Lung (tissue), 12 donors: ENCODE data around the gene TNP1. TPM values are rescaled to one million over a fixed set of nuclear protein-coding genes. Genes with fewer than 3 reads are reported as not detected.

ENCODE experiments used
- ATAC-seq: fragments of 200-7000 bp; cut with Tn5 transposase; one replicate; pipeline ENCODE4 v1.9.1; 2020; ENCODE audit warnings: moderate number of reproducible peaks; ENCODE audit not compliant: insufficient read depth, low FRiP score
- DNase-seq, 3 donors: peaks; one replicate each; pipeline ENCODE4 v3.0.0-alpha.2; 2013 to 2017
- H3K27ac ChIP-seq, 2 donors: one replicate each; pipeline ENCODE4 v1.5.1; 2013; ENCODE audit warnings: mild to moderate bottlenecking in 2 of 2, moderate library complexity in 2 of 2, control low read depth in 1 of 2, inconsistent platforms in 1 of 2, low read depth in 1 of 2, low read length in 1 of 2
- H3K27me3 ChIP-seq, 3 donors: one replicate each; pipeline ENCODE4 v1.5.1; 2013; ENCODE audit warnings: low read length in 2 of 3; ENCODE audit not compliant: control insufficient read depth in 3 of 3, insufficient read depth in 3 of 3
- H3K36me3 ChIP-seq, 4 donors: one replicate each; pipeline ENCODE4 v1.5.1; 2013; ENCODE audit warnings: low read length in 4 of 4, mild to moderate bottlenecking in 1 of 4, moderate library complexity in 1 of 4; ENCODE audit not compliant: control insufficient read depth in 4 of 4, insufficient read depth in 4 of 4
- H3K4me1 ChIP-seq, 5 donors: one replicate each; pipeline ENCODE4 v1.5.1; 2013; ENCODE audit warnings: low read length in 5 of 5, mild to moderate bottlenecking in 2 of 5, moderate library complexity in 1 of 5; ENCODE audit not compliant: control insufficient read depth in 5 of 5, insufficient read depth in 5 of 5
- H3K4me3 ChIP-seq: one replicate; pipeline ENCODE4 v1.5.1; 2013; ENCODE audit warnings: mild to moderate bottlenecking, control low read depth, moderate library complexity
- H3K9ac ChIP-seq, 2 donors: one replicate each; pipeline ENCODE4 v1.5.1; 2013; ENCODE audit warnings: low read length in 2 of 2, control low read depth in 1 of 2; ENCODE audit not compliant: insufficient read depth in 1 of 2
- H3K9me3 ChIP-seq, 4 donors: one replicate each; pipeline ENCODE4 v1.5.1; 2013; ENCODE audit warnings: low read length in 3 of 4, mild to moderate bottlenecking in 1 of 4, moderate library complexity in 1 of 4; ENCODE audit not compliant: control insufficient read depth in 4 of 4, insufficient read depth in 3 of 4
- WGBS, 2 donors: extraction: QIAGEN DNeasy Blood & Tissue Kit; methylation state at CpG; one replicate each; pipeline ENCODE4 v1.1.7; 2013; 5-methylcytosine and 5-hydroxymethylcytosine counted together
- polyA plus RNA-seq, 2 donors: library from polyadenylated mRNA; stranded (reverse); fragments of 200-250 nt; gene quantifications; one replicate each; pipeline ENCODE4 v1.2.1, GENCODE V29; 2013
- total RNA-seq, 2 donors: library from RNA; depleted of rRNA in 1 of 2; stranded (reverse); fragments of >200 nt in 1 of 2; gene quantifications; one replicate each; pipeline ENCODE4 v1.2.1, GENCODE V29; 2014 to 2021
- TF ChIP-seq, protein P1 (sequence below): IDR thresholded peaks from 2 replicates; pipeline ENCODE4 v1.5.1; 2012; ENCODE audit warnings: mild to moderate bottlenecking; ENCODE audit errors: control extremely low read depth, extremely low read depth
- donor health status: control.
- donor health status: control.
- donor health status: Bipolar disorder and iron deficiency.
- donor health status: healthy.
- donor health status: DM: yes; HTN: yes; CAD: no.

TNP1 gene
- total and polyA plus RNA-seq, 4 donors, result not detected

DNA sequence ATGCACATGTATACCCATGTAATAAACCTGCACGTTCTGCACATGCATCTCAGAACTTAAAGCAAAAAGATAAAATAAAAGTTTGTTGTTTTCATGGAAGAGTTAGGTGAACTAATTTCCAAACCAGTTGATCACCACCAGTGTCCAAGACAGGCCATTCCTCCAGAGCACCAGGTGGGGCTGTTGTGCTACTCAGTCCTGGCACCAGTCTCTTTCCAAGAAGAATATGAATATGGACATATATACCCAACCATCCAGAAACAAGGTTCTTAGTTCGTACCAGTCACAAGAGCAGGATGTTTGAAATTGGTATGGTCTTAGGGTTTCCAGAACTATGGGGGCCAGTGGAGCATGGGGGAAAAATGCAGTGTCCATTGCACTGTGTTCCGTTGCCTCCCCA lies 17.2 kb upstream of the TNP1 start:
- 95 to 97% methylated on average over 3 of the region's 3 CpGs for WGBS, 2 donors
- Histone ChIP-seq H3K27me3 (no peaks in the 10 kb centered on the region), H3K36me3 (no peaks in the 10 kb centered on the region), H3K27ac (no peak overlapping the region), H3K4me3 (no peak overlapping the region), H3K4me1 (peaks cover 0 to 3% (median 0%) of the 10 kb centered on the region in 5 donors), H3K9me3 (no peaks in the 10 kb centered on the region), H3K9ac (no peak overlapping the region)
- ATAC-seq, result no peak
- TF ChIP-seq, protein P1, sequence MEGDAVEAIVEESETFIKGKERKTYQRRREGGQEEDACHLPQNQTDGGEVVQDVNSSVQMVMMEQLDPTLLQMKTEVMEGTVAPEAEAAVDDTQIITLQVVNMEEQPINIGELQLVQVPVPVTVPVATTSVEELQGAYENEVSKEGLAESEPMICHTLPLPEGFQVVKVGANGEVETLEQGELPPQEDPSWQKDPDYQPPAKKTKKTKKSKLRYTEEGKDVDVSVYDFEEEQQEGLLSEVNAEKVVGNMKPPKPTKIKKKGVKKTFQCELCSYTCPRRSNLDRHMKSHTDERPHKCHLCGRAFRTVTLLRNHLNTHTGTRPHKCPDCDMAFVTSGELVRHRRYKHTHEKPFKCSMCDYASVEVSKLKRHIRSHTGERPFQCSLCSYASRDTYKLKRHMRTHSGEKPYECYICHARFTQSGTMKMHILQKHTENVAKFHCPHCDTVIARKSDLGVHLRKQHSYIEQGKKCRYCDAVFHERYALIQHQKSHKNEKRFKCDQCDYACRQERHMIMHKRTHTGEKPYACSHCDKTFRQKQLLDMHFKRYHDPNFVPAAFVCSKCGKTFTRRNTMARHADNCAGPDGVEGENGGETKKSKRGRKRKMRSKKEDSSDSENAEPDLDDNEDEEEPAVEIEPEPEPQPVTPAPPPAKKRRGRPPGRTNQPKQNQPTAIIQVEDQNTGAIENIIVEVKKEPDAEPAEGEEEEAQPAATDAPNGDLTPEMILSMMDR, result no peak
- no peak for DNase-seq

GRCh38 chr2:216875862-216876261 lies 16.0 kb upstream of the TNP1 start:
- TF ChIP-seq, protein P1, result no peak
- DNase-seq, result no peak
- WGBS, 2 donors, result 90 to 93% methylated on average over 2 of the region's 2 CpGs
- H3K4me1 ChIP-seq, result peaks cover 0 to 2% (median 0%) of the 10 kb centered on the region in 5 donors
- no peaks in the 10 kb centered on the region for H3K27me3 ChIP-seq
- no peak overlapping the region for H3K9ac ChIP-seq
- no peak for ATAC-seq
- H3K4me3 ChIP-seq, result no peak overlapping the region
- H3K9me3 ChIP-seq, result no peaks in the 10 kb centered on the region
- H3K36me3 ChIP-seq, result no peaks in the 10 kb centered on the region
- H3K27ac ChIP-seq, result no peak overlapping the region

- Histone ChIP-seq H3K9me3 (no peaks in the 10 kb centered on the region), H3K4me1 (no peaks in the 10 kb centered on the region), H3K27ac (no peak overlapping the region), H3K9ac (no peak overlapping the region), H3K4me3 (no peak overlapping the region), H3K36me3 (no peaks in the 10 kb centered on the region), H3K27me3 (no peaks in the 10 kb centered on the region)
- WGBS, 2 donors, result 54 to 67% methylated on average over 1 of the region's 1 CpG
- TF ChIP-seq, protein P1, result no peak
- DNase-seq, result no peak
- ATAC-seq, result no peak
Measured at GRCh38 chr2:216873573-216873972, 13.7 kb upstream of the TNP1 start.

DNA sequence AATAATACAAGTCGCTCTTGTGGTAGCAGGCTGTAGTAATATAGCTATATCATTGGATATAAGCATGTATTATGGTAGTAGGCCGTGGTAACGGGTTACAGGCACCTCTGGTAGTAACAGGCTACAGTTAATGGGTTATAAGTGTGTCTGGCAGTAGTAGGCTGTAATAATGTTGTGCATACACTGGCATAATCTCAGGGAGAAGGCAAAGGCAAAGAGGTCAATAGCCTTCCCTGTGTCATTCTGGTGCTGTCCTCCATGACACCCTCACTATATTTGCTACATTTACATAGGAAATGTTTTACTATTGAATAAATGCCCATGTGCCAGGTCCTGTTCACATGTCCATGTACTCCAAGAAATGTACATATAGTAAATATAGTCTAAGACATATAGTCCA lies 12.8 kb upstream of the TNP1 start:
- H3K27me3 ChIP-seq, result no peaks in the 10 kb centered on the region
- TF ChIP-seq, protein P1, result no peak
- H3K4me1 ChIP-seq, result no peaks in the 10 kb centered on the region
- H3K27ac ChIP-seq, result no peak overlapping the region
- no peaks in the 10 kb centered on the region for H3K9me3 ChIP-seq
- no peaks in the 10 kb centered on the region for H3K36me3 ChIP-seq
- ATAC-seq (no peak), DNase-seq (no peak)
- no peak overlapping the region for H3K9ac ChIP-seq
- H3K4me3 ChIP-seq, result no peak overlapping the region
- 94% methylated on average over 3 of the region's 3 CpGs for WGBS, 2 donors
